Activated naive CD4-positive, alpha-beta T cell treated with anti-CD3 and anti-CD28 coated beads, Interleukin-2, amount 50 U/mL, for 16 hours (primary cell): Measurements from ENCODE around the gene MAGI1.

Source experiments
- DNase-seq: peaks from one replicate; pipeline ENCODE4 v3.0.0-alpha.2; 2020

The MAGI1 gene

DNA sequence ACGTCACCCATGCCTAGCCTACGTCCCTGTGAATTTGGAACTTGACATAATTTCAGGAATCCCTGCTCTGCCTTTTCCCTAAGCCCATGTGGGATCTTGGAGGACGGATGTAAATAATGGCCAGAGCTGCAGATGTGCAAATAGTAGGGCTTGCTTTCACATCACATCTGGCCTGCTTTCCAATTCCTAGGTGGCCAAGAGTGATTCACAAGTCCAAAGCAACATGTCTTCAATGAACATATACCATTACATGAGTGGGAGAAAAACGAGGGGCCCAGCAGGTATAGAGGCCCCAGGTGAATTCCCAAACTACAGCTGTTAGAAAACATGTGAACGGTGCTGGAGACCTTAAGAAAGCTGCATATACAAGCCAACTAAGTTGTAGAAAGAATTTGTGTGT, 214.6 kb downstream of the MAGI1 start:
- no peak for DNase-seq

DNA sequence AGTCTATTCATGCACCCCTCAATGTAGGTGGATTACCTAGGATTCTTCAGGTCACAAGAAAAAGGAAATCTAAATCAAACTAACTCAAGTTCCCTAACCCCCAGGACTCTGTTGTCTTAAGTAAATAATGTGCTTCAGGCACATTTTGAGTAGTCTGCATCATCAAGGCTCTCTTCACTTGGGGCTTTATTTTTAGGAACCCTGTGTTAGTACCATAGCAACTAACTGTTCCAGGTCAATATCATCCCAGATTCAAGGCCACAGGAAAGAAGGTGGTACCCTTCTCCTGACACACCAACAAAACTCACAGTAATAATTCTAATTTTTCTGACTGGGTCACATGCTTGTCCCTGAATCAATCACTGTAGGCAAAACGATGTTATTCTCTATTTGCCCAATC, 218.1 kb downstream of the MAGI1 start:
- no peak for DNase-seq

DNA sequence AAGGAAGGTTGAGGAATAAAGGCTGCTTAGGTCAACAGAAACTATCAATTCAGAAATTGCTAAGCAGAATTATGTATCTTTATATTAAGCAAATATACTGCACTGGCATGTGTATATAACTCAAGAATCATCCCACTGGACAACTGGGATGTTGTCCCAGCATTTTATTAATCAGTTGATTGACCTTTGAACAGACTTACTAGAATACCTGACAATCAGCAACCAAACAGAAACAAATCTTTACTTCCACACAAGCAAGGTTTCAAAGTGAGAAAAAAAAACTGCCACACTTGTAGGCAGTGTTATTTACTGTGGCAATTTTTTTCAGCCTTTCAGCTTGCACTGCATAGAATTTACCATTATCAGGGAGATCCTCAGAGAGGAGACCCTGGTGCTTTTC, 218.8 kb downstream of the MAGI1 start:
- DNase-seq, result no peak

DNA sequence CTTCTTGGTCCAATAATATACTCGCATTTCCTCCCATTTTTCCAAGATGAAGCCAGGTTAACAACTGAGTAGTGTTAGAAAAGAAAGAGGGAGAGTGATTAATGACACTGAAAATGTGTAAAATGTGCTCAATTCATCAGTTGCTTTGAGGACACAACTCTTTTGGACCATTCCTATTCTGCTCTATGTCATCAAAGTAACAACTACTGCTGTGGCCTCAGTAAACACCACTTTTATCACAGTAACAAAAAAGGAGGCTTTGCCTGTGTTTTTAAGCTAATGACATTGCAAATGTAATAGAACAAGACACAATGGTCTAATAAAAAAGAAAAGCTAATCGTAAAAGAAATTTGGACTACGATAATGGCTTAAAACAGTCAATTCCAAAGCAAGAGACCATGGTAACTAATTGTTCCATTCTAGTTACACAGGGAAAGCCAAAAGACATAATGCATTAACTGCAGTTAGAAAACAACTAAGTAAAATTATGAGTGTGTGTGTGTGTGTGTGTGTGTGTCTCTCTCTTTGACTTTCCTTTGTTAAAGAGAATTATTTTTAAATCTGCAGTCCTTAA, 221.1 kb downstream of the MAGI1 start:
- no peak for DNase-seq

DNA sequence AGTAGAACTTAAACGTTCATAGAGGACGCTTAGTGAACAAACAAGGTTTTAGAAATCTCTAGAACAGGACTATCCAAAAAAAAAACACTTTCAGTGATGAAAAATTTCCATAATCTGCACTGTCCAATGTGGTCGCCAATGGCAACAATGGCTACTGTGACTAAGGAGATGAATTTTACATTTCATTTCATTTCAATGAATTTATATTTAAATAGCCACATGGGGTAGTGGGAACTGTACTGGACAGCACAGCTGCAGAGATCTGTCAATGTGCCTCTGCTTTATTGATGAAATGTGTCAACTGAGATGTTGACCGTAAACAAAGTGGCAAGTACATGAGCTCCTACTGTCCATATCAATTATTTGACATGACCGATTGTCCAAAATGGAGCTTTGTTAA, 222.5 kb downstream of the MAGI1 start:
- no peak for DNase-seq

DNA sequence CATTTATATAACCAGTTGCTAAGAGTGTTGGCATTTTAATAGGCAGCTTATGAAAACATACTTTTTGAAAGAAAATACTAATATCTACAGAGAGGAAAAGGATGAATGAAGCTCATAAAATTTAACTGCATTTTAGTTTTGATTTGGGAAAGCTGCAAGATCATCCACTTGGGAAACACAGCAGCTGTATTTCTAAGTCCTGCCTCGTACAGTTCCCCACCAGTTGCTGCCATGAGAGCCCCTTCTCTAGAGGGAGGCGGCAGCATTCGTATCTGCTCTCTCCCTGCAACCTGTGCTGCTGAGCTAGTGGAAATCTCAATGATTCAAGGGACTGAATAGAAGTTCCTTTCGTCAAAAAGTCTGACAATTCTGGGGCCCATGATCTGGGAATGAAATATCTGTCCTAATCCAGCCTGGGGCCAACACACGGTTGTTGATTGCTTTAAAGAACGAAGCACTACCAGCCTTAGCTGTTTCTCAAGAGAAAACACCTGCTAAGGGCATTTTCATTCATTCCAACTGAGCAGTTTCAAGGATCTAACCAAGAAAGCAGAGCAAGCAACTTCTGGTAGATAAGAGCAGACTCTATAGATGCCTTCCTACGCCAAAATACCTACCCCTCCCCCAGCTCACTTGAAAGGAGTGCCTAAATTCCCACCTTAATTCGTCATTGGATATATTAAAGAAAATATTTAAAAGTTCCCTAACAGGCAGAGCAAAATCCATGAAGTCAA, 223.7 kb downstream of the MAGI1 start:
- no peak for DNase-seq

DNA sequence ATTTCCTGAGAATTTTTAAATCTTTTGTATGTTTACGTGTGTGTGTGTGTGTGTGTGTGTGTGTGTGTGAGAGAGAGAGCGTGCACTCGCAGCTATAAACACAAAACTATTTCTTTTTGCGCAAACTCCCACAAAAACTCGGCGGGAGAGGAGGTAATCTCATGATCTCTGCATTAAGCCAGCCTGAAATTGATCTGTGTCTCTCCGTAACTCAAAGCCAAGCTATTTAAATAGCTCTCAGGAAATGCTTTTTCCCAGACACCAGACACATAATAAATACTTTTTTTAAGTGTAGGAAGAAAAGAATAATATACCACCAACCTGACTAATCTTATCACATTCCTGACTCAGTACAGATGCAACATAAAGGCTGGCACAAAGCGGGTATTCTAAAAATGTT, 226.8 kb downstream of the MAGI1 start:
- DNase-seq, result no peak

DNA sequence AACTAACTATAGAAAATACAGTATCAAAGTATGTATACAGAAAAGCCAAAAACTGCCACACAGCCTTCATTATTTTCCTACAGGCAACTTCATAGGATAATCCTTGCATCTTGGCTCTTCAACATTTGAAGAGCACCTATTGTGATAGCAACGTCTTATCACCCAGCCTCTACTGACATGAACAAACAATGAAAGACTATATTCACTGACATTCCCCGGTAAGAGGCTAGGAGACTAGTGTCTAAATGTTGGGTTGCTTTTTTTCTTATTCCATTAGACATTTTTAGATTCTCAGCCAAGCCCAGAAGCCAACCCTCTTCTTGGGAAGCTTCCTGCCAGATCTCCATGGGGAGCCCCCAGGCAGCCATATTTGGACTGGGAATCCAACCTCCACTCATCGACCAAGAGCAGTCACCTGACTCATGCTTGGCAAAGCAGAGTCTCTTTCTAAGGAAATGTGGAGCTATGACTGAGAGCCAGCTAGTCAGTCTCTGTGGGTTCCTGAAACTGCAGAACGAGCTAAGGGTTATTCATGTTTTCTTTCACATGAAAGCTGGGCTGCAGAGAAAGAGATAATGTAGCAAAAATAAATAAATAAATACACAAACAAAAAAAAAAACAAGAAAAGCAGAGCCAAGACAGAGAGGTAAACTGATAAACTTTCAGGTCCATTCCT, 227.5 kb downstream of the MAGI1 start:
- no peak for DNase-seq

DNA sequence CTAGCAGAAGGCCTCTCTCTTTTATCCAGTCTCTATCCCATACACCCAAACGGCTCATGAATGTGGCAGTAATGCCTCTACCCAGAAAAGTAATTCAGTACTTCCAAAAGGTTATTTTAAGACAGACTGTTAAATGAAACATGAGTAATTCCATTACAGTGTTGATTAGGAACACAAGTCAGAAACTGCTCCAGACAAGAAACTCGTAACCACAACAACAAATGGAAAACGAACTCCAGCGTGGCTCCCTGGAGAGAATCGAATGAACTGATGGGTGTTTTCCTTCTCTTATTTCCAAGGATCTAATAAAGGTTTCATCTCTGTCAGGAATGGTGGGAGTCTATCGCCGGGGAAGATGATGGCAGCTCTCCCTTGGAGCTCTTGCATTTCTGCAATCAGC, 228.4 kb downstream of the MAGI1 start:
- DNase-seq, result no peak

DNA sequence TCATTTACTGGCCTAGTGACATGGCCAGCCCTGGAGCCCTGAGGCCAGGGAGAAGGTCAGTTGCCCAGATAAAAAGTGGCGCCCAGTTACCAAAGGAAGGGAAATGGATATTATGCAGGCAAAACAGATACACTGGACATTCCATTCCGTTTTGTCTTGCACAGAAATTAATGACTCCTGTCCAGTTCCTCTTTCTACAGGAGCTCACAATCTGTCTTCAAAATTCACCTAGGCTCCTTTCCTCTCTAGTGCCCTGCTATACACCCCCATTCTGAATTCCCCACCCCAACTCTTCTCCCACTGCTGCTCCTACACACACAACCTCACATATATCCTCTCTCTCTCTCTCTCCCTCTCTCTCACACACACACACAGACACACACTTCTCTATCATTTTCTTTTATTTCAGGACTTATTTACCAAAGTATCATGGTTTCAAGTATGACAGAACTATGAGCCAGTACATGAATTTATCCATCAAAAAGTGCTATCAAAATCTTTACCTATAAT, 229.0 kb downstream of the MAGI1 start:
- DNase-seq, result no peak

DNA sequence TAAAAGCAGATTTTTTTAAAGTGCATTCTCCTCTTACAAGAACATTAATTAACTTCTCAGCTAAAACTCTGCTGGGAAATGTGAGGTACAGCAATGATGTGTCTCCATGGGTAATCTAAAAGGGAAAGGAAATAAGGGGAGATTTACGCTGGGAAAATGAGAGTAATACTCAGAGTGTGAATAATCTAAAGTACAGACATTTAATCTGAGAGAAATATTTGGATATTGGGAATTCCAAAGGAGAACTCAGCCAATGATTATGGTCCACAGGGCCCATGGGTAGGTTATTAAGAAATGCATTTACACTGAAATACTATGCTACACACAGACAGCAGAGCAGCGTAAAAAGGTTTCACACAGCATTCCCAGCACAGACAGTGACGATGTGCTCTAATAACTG, 229.9 kb downstream of the MAGI1 start:
- no peak for DNase-seq

DNA sequence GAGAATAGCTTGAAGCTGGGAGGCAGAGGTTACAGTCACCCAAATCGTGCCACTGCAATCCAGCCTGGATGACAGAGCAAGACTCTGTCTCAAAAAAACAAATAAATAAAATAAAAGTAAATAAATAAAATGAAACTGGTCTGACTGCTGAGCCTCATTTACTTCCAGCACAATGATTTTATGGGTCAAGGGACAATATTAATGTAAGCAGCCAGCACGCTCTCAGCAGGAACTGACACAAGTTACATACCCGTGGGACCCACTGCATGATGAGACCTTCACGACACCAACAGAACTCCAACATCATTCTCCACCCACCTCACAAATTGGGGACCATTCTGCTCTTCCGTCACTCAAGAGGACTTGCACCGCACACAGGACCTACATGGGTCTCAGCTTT, 230.3 kb downstream of the MAGI1 start:
- no peak for DNase-seq

DNA sequence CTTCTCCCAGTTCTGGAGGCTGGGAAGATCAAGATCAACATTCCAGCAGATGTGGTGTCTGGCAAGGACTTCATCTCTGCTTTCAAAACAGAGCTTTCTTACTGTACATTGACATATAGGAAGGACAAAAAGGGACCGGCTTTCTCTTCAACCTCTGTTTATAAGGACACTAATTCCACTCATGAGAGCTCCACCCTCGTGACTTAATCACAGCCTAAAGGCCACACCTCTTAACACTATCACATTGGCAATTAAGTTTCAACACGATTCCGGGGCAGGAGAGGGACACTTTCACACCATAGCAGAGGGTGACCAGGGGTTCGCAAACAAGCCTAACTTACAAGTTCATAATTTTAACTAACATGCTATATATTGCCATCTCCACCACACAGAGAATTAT, 231.5 kb downstream of the MAGI1 start:
- DNase-seq, result no peak

DNA sequence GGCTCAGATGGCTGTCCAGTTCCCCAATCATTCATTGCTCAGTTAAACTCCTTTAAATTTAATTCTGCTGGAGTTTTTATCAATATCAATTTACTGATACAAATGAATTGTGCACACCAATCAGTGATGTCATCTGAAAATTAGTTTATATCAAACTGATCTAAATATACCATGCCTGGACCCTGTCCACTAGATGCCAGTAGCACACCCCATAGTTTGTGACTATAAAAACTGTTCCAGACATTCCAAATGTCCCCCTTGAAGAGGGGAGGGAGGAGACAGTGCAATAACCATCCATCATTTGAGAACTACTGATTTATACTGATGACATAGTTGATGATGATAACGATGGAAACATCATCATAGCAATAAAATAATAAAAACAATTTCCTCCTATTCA, 232.1 kb downstream of the MAGI1 start:
- no peak for DNase-seq

DNA sequence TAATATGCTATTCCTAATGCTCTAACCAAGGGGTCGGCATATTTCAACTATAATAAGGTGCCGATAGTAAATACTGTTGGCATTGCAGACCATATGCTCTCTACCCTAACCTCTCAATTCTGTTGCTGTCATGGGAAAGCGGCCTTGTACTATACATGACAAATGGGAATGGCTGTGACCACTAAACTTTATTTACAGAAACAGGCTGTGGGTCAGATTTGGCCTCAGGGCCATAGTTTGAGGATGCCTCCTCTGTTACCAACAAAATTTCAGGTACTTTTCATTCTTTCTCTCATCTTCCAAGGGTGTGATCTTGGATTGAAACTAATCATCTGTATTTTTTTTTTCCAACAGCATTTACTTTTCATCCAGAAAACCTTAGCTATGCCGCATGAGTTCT, 242.0 kb downstream of the MAGI1 start:
- no peak for DNase-seq

DNA sequence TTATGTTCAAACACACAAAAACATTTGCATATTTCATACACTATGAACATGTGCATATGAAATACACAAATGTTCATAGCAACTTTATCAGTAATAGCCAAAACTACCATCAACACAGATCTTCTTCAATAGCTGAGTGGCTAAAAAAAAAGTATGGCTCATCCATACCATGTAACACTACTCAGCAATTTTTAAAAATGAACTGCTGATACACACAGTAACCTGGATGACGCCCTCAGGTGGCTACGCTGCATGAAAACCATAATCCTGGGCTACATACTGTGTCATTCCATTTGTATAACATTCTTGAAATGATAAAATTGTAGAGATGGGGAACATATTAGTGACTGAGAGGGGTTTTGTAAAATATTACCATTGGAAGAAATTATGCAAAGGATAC, 243.6 kb downstream of the MAGI1 start:
- no peak for DNase-seq

DNA sequence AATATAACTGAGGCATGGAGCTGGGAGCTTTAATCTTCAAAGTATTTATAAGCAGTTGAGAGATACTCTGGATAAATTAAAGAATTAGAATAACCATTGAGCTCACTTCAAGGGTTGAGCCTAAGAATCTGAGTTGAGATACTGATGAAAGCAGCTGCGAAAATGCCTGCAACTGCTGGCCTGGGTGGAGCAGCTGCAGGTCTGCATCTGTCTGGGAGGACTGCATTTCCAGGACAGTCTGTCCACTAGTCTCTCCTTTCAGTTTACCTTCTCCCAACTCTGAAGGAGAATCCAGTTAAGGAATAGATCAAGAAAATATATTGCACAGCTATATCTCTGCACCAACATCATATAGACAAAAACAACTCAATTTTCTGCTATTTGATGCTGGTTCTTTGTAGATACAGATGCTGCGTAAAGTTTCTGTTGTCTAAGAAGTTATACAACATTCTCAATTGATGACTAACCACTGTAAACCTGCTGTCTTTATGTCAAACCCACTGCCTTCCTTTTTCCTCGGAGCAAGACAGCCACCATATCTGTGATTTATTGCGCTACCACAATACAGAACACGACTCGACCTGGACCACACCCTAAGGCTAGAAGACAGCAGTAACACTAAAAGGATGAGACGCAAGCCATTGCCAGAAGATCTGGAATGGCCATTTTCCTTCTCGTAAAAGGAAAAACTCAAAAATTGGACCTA, 245.1 kb downstream of the MAGI1 start:
- no peak for DNase-seq

DNA sequence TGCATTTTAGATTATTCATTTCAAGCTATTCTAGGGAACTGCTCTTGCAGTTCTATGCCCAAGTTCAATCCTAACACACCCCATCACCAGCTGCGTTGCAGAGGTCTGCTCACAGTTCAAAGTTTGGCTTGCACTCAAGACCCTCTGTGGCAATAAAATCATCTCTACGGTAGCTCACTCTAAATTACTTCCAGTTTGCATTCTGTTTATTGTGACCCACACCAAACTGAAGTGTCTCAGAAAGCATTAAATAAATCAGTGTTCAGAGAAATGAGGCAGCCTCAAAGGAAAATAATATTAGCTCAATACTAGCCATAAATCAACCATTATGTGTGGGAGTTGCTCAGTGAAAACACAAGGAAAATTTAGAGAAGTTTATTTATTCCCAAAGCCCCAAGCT, 250.3 kb downstream of the MAGI1 start:
- DNase-seq, result no peak

DNA sequence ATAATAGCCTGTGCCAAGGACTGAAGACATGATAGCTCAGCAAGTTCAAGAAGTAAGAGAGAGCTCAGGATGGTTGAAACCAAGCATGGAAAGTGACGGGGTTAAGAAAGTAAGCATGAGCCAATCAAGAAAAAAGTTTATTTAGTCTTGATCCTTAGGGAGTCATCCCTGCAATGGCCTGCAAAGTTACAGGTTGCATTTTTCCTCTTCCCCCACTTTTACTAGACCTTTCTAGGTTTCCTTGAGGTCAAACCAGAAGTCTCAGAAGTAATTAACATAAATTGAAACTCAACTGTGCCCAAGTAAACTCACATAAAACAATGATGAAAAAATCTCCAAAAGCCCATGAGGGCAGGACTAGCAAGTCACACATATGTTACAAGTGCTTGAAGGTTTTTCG, 250.9 kb downstream of the MAGI1 start:
- DNase-seq, result no peak

DNA sequence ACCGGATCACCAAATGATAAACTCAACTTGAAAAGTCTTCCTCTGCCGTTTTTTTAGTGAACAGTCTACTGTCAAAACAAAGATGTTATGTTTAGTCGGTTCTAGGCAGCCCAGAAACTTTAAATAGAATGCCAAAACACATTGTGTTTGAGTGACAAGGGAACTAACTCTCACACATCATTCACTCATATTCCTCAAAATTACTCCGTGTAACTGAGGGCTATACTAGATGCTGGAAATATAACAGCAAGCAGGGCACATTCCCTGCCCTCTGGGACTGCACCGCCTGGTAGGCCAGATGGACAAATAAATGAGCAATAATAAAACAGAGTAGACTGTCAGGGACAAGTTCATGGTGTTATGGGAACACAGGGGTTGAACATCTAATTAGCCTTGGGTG, 251.4 kb downstream of the MAGI1 start:
- no peak for DNase-seq

DNA sequence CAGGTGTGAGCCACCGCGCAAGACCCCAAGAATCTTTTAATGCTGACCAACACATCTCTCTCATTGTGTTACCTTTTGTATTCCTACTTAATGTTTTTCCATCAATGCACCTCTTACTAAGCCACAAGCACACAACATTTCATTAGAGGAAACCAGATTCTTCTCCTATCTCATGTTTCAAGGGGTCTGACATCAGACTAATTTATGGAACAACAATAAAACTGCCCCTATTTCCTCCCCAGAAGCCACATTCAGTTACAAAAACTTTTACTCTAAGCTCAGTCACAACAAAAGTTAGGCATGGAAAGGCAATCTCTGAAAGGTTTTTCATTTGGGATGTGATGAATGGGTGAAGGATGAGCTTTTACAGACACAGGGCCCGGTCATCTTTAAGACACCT, 251.8 kb downstream of the MAGI1 start:
- DNase-seq, result no peak

DNA sequence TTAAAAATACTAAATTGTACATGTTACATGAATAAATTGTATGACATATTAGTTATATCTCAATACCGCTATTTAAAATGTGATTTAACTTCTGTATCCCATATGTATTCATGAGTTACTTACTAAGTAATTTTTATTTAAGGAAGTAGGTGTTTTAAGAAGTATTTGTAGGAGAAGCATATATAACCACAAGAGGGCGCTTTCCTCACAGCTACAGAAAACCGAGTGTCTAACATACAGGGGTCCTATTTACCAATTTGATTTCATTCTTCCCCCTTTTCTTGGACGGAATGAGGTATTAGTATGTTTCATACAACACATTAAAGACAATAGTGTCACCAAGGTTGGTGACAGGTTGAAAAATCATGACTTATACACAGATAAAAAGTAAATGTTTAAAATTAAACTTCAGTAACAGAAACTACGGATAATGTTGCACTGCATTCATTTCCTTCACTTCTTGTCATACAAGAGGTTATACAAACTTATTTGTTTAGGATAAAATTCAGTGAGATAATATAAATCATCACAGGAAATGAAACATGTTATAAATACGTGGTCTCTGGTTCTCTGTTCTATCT, 253.6 kb downstream of the MAGI1 start:
- no peak for DNase-seq

DNA sequence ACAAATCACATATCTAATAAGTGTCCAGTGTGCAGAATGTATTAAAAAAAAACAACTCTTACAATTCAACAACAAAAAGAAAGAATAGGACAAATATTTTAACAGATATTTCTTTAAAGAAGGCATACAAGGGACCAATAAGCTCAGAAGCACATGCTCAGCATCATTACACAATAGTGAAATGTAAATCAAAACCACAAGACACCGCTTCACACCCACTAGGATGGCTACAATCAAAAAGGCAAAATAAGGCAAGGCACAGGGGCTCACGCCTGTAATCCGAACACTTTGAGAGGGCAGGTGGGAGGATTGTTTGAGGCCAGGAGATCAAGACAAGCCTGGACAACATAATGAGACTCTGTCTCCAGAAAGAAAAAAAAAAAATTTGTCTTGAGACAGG, 255.6 kb downstream of the MAGI1 start:
- DNase-seq, result no peak
